Endothelial cell (in vitro differentiated cells): Measurements from ENCODE around the gene RAB29. TPM values are rescaled to one million over a fixed set of nuclear protein-coding genes. Genes with fewer than 3 reads are reported as not detected.

ENCODE experiments used
- DNase-seq: peaks from one replicate; pipeline ENCODE4 v3.0.0; 2021; ENCODE audit warnings: low spot score
- H3K27ac Mint-ChIP-seq: one replicate; pipeline ENCODE4 v1.8.0; 2021; ENCODE audit warnings: mixed read lengths, inconsistent platforms; ENCODE audit not compliant: unreplicated experiment
- H3K27me3 Mint-ChIP-seq: one replicate; pipeline ENCODE4 v1.8.0; 2021; ENCODE audit warnings: mild to moderate bottlenecking, moderate library complexity, mixed read lengths, inconsistent platforms; ENCODE audit not compliant: unreplicated experiment
- H3K36me3 Mint-ChIP-seq: one replicate; pipeline ENCODE4 v1.8.0; 2021; ENCODE audit warnings: mild to moderate bottlenecking, low read depth, mixed read lengths, inconsistent platforms; ENCODE audit not compliant: unreplicated experiment
- H3K4me1 Mint-ChIP-seq: one replicate; pipeline ENCODE4 v1.8.0; 2021; ENCODE audit warnings: mild to moderate bottlenecking, mixed read lengths, inconsistent platforms; ENCODE audit not compliant: unreplicated experiment
- H3K4me3 Mint-ChIP-seq: one replicate; pipeline ENCODE4 v1.8.0; 2021; ENCODE audit warnings: mild to moderate bottlenecking, mixed read lengths, inconsistent platforms; ENCODE audit not compliant: unreplicated experiment
- H3K9me3 Mint-ChIP-seq: one replicate; pipeline ENCODE4 v1.8.0; 2021; ENCODE audit warnings: mixed read lengths, inconsistent platforms; ENCODE audit not compliant: unreplicated experiment
- total RNA-seq: library from RNA; stranded (reverse); fragmentation: NEBNext Ultra II Directional; extraction: Animal tissue kit (Norgen Biotek cat#: 25700); gene quantifications from one replicate; pipeline ENCODE4 v1.2.1, GENCODE V29; 2021; ENCODE audit not compliant: unreplicated experiment
- TF ChIP-seq, protein P1 (sequence below): fragments of 200-600 bp; sonication (generic); IDR thresholded peaks from one replicate; pipeline ENCODE4 v1.5.0; 2021; ENCODE audit warnings: antibody characterized with exemption; ENCODE audit not compliant: unreplicated experiment

RAB29 gene
- total RNA-seq, 1 donor from 2014 or later, result 19.4 TPM

DNA sequence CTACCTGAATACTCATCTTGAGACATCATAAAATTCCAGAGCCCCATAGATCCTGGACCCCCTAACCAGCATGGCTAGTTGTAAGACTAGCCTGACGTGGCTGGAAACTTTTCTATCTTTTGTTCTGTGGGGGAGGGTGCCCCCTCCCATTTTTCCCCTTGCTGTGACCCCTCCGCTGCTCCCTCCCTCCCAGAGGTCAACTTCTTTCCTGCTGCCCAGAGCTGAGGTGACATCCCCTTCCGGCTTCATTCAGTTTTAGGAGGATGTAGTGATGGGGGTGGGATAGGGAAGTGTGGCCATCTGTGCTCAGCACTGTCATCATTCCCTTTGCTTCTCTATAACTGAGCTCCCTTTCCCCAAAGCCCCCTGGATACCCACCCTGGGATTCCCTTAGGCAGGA, 42.1 kb upstream of the RAB29 start:
- H3K36me3 Mint-ChIP-seq, result peaks cover 5% of the 10 kb centered on the region
- TF ChIP-seq, protein P1, sequence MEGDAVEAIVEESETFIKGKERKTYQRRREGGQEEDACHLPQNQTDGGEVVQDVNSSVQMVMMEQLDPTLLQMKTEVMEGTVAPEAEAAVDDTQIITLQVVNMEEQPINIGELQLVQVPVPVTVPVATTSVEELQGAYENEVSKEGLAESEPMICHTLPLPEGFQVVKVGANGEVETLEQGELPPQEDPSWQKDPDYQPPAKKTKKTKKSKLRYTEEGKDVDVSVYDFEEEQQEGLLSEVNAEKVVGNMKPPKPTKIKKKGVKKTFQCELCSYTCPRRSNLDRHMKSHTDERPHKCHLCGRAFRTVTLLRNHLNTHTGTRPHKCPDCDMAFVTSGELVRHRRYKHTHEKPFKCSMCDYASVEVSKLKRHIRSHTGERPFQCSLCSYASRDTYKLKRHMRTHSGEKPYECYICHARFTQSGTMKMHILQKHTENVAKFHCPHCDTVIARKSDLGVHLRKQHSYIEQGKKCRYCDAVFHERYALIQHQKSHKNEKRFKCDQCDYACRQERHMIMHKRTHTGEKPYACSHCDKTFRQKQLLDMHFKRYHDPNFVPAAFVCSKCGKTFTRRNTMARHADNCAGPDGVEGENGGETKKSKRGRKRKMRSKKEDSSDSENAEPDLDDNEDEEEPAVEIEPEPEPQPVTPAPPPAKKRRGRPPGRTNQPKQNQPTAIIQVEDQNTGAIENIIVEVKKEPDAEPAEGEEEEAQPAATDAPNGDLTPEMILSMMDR, result no peak
- H3K4me3 Mint-ChIP-seq, result no peak overlapping the region
- H3K27me3 Mint-ChIP-seq, result peaks cover 11% of the 10 kb centered on the region
- no peaks in the 10 kb centered on the region for H3K9me3 Mint-ChIP-seq
- H3K27ac Mint-ChIP-seq, result peak overlapping the region; percentile 36
- peaks cover 38% of the 10 kb centered on the region for H3K4me1 Mint-ChIP-seq
- no peak for DNase-seq

DNA sequence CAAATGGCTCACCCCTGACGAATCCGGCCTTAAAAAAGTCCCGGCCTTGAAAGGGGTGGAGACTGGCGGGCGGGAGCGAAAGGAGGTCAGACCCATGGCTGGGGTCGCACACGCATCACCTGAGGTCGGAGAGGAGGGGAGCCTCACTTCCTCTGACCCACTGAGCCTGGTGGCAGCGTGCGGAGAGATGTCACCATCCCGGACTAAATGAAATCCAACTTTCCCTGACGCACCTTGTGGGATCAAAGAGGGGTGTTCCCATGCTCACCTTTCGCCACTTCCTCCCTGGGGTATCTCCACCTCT, 38.4 kb upstream of the RAB29 start:
- H3K9me3 Mint-ChIP-seq, result no peaks in the 10 kb centered on the region
- H3K27me3 Mint-ChIP-seq, result peaks cover 17% of the 10 kb centered on the region
- peak overlapping the region; percentile 95 for H3K4me3 Mint-ChIP-seq
- TF ChIP-seq, protein P1, result no peak
- H3K27ac Mint-ChIP-seq, result peak overlapping the region; percentile 62
- no peak for DNase-seq
- peaks cover 62% of the 10 kb centered on the region for H3K4me1 Mint-ChIP-seq
- H3K36me3 Mint-ChIP-seq, result peaks cover 10% of the 10 kb centered on the region

DNA sequence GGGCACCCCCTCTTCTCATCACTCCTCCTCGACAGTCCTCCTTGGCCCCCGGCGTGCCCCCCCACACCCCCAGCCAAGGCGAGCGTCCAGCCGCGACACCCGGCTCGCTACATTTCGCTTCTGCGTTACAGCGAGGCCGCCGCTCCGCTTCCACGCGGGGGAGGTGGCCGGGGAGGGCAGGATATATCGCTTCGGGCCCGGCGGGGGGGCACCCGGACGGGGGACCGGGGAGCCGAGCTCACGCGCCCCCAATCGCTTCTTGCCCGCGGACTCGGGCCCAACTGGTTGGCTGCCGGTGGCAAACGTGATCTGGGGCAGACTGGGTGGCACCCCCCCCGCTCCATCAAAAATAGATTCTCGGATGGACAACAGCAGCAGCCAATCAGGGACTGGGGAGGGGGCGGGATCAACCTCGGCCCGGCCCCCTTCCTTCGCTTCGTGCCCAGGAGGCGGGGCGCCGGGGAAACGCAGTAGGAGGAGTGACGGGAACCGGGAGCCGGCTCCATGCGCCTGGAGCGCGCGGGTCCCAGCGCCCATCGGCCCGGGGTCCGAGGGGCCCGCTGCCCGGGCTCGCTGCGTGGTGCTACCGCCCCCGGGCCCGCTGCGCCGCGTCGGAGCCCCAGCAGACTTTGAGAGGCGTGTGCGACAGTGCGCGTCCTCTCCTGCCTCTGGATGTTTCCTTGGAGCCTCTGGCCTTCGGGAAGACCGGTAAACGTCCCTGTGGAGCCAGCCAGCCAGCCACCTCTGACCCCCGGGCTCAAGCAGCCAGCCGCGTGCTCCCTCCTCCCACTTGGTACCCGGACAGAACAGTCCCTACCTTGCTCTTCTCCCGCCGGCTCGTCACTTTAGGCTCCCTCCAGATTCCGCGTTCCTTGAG, 37.8 kb upstream of the RAB29 start, which contains the start of gene SLC41A1:
Gene SLC41A1, minus strand, starts transcription at position 321 of the 877 bp plus-strand sequence. CDS start 2,757 bp downstream, outside the sequence.
- Mint-ChIP-seq H3K36me3 (peaks cover 14% of the 10 kb centered on the region), H3K27ac (peak within 1 kb of the TSS; percentile 88), H3K27me3 (peaks cover 17% of the 10 kb centered on the region), H3K9me3 (no peaks in the 10 kb centered on the region), H3K4me1 (peaks cover 58% of the 10 kb centered on the region), H3K4me3 (peak within 1 kb of the TSS; percentile 95)
- TF ChIP-seq, protein P1, result no peak
- peak; percentile 90 for DNase-seq

DNA sequence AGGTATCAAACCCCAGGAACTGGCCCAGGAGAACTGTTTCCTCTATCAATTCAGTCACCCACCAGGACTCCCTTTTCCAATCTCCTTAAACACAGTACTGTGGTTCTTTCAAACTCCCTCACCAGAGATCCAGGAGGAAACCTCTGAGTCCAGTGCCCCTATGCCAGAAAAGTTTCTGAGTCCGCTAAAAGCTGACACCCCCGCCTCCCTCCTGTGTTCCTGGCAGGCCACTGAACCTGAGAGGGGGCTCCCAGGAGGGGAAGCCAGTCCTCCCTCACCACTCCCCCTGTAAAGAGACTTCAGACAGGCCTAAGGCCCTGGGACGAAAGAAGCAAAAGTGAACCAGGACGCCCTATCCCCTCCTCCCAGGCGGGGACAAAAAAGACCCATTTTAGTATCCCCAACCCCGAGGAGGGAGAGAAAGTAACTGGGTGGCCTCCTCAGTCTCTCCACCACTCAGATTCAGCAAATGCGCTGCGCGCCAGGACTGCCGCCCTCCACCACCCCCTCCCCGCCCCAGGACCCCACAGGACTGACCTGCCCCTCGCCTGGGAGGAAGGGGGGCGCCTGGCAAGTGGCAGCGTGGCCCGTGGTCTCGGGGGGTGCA, 37.1 kb upstream of the RAB29 start:
- peaks cover 13% of the 10 kb centered on the region for H3K27me3 Mint-ChIP-seq
- H3K27ac Mint-ChIP-seq, result peak overlapping the region; percentile 88
- H3K36me3 Mint-ChIP-seq, result peaks cover 15% of the 10 kb centered on the region
- peaks cover 51% of the 10 kb centered on the region for H3K4me1 Mint-ChIP-seq
- peak; percentile 38 for DNase-seq
- TF ChIP-seq, protein P1, result no peak
- no peaks in the 10 kb centered on the region for H3K9me3 Mint-ChIP-seq
- H3K4me3 Mint-ChIP-seq, result peak overlapping the region; percentile 94

DNA sequence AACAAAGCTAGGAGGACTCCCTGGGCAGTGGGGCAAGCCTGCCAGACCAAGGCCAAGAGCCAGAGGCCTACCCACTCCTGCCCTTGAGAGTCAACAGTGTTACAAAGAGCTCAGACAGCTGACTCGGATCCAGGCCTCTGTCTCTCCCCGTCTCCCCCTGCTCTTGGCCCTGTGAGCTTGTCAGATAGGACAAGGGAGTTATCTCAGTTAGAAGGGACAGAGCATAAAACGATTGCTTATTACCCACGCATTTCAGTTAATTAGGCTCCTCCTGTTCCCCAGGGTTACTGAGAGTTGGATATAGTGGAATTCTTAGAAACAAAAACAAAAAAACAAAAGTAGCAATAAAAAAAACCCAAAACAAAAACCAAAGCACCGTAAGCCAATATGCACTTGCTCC, 36.4 kb upstream of the RAB29 start:
- Mint-ChIP-seq H3K4me1 (peaks cover 44% of the 10 kb centered on the region), H3K9me3 (no peaks in the 10 kb centered on the region), H3K4me3 (peak overlapping the region; percentile 94), H3K36me3 (peaks cover 15% of the 10 kb centered on the region), H3K27ac (peak overlapping the region; percentile 88), H3K27me3 (peaks cover 13% of the 10 kb centered on the region)
- DNase-seq, result no peak
- TF ChIP-seq, protein P1, result no peak
